ENCODE measurements around the gene TMEM207. TPM values are rescaled to one million over a fixed set of nuclear protein-coding genes. Genes with fewer than 3 reads are reported as not detected.

Gene TMEM207
- polyA plus RNA-seq, 1 experiment, result not detected

DNA sequence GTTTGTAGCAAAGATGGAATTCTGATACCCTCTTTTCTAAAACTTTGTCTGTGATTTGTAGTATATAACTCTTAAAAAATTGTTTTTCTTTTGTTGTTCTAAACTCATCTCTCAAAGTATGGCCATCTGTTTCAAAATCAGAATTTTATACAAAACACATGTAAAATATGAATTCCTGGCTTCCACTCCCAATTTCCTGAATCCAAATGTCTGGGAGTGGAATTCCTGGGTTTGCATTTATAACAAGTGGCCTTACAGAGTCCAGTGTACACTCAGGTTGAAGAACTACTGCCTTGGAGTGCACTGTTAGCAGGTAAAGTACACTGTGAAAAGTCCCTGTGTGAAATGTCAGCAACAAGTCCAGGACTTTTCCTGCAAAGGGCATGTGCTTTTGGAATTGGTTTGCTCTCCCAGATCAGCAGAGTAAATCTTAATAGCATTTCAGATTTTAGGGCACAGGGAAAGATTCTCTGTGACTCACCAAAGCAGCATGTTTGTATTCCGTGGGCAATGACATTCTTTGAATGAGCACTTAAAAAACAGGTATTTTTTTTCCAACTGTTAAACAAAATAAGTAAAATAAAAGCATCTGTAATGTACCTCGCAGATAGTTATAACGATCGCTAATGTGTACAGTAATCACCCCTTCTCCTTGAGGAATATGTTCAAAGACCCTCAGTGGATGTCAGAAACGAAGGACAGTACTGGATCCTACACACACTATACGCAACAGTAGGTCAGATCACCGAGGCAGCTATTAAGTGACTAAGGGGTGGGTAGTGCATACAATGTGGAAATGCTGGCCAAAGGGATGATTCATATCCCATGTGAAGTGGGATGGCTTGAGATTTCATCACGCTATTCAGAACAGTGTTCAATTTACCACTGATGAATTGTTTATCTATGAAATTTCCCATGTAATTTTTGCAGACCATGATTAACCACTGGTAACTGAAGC, 63.7 kb downstream of the TMEM207 start:
- TF ChIP-seq, protein P1, sequence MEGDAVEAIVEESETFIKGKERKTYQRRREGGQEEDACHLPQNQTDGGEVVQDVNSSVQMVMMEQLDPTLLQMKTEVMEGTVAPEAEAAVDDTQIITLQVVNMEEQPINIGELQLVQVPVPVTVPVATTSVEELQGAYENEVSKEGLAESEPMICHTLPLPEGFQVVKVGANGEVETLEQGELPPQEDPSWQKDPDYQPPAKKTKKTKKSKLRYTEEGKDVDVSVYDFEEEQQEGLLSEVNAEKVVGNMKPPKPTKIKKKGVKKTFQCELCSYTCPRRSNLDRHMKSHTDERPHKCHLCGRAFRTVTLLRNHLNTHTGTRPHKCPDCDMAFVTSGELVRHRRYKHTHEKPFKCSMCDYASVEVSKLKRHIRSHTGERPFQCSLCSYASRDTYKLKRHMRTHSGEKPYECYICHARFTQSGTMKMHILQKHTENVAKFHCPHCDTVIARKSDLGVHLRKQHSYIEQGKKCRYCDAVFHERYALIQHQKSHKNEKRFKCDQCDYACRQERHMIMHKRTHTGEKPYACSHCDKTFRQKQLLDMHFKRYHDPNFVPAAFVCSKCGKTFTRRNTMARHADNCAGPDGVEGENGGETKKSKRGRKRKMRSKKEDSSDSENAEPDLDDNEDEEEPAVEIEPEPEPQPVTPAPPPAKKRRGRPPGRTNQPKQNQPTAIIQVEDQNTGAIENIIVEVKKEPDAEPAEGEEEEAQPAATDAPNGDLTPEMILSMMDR (IDR thresholded peaks at IDR 0.05; ENCODE audit: low read depth, low read length), result no peak
- peak overlapping the region; percentile 84 for H3K27ac ChIP-seq (ENCODE audit: low read depth, low read length)
- ChIA-PET POLR2A (no interaction called here), CTCF (interaction anchor here (1.2 to 2.8 kb wide), 2 partner anchors 64 to 425 kb away, joined by 10 to 12 read pairs; partner anchors contain the start of gene CLDN1)
- H3K27me3 ChIP-seq (ENCODE audit: control insufficient read depth, insufficient read depth, low read length), result no peaks in the 10 kb centered on the region
- no peaks in the 10 kb centered on the region for H3K9me3 ChIP-seq (ENCODE audit: control insufficient read depth, insufficient read depth, low read length)
- H3K4me3 ChIP-seq (ENCODE audit: low read depth, low read length), result peak overlapping the region; percentile 12; the same call in 1 of the 2 replicates
- DNase-seq (ENCODE audit: low read depth, low spot score), result peak; percentile 84

DNA sequence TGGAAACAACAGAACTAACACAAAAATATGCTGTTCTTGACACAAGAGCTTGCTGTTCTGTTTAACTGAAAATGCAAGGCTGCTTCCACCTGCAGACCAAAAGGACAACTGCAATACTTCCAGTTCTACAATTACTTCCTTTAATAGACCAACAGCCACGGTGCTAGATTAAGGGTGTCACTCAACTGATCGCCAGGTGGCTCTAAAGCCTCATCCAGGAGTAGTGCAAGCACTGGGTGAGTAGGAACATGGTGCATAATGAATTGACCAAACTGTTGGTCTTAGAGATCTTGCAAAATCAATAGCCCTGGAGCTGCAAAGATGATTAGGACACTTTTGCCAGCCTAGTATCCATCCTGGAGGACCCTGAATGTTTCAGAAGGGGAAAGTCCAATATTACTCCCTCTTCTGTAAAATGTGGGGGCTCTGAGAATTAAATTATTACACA, 65.4 kb downstream of the TMEM207 start:
- ChIA-PET POLR2A (no interaction called here), CTCF (interaction anchor here (0.5 to 2.8 kb wide), 4 partner anchors 159 to 423 kb away, joined by 3 to 19 read pairs (median 8); no protein-coding TSS in a partner anchor)
- DNase-seq (ENCODE audit: low read depth, low spot score), result no peak
- Histone ChIP-seq H3K27me3 (ENCODE audit: control insufficient read depth, insufficient read depth, low read length) (no peaks in the 10 kb centered on the region), H3K4me3 (ENCODE audit: low read depth, low read length) (no peak overlapping the region), H3K27ac (ENCODE audit: low read depth, low read length) (no peak overlapping the region), H3K9me3 (ENCODE audit: control insufficient read depth, insufficient read depth, low read length) (no peaks in the 10 kb centered on the region)
- TF ChIP-seq, protein P1 (IDR thresholded peaks at IDR 0.05; ENCODE audit: low read depth, low read length), result peak; percentile 66

DNA sequence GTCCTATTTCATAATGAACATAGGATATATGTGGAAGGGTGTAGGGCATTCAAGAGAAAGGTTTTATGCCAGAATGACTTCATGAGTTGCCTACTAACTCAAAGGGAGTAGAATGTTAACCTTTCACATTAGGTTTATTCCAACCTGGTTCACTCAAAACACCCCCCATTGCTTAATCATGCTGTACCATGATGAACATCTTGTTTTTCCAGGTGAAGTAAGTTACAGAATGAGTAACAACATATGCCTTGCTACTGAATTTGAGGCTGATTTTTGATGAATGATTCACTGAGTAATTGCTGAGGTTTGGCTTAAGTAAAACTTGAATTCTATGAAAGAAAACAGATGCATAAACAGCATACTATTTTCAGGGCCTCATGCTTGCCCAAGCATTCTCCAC, 67.6 kb downstream of the TMEM207 start:
- TF ChIP-seq, protein P1 (IDR thresholded peaks at IDR 0.05; ENCODE audit: low read depth, low read length), result no peak
- no peak for DNase-seq (ENCODE audit: low read depth, low spot score)
- ChIA-PET CTCF (no interaction called here), POLR2A (no interaction called here)
- H3K9me3 ChIP-seq (ENCODE audit: control insufficient read depth, insufficient read depth, low read length), result no peaks in the 10 kb centered on the region
- H3K27ac ChIP-seq (ENCODE audit: low read depth, low read length), result no peak overlapping the region
- no peak overlapping the region for H3K4me3 ChIP-seq (ENCODE audit: low read depth, low read length)
- no peaks in the 10 kb centered on the region for H3K27me3 ChIP-seq (ENCODE audit: control insufficient read depth, insufficient read depth, low read length)

DNA sequence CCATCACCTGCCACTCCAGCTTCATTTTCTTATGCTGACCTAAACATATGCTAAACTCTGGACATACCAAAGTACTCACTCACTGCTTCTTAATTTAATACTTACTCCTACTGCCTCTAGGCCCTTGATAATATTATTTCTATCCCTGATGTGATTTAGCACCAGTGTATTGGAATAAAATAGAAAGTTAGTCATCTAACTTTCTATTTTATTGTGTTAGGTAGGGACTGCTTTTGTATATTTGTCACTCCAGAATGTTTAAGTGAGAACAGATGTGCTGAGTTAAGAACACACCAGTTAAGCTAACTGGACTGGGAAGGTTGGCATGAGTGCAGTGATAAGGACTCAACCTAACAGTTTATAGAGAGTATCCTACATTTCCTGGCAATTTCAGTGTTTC, 68.3 kb downstream of the TMEM207 start:
- no peaks in the 10 kb centered on the region for H3K27me3 ChIP-seq (ENCODE audit: control insufficient read depth, insufficient read depth, low read length)
- TF ChIP-seq, protein P1 (IDR thresholded peaks at IDR 0.05; ENCODE audit: low read depth, low read length), result no peak
- ChIA-PET POLR2A (no interaction called here), CTCF (interaction anchor here (1.1 kb wide), 1 partner anchor 43 kb away, joined by 4 read pairs; no protein-coding TSS in a partner anchor)
- no peak for DNase-seq (ENCODE audit: low read depth, low spot score)
- no peak overlapping the region for H3K27ac ChIP-seq (ENCODE audit: low read depth, low read length)
- no peaks in the 10 kb centered on the region for H3K9me3 ChIP-seq (ENCODE audit: control insufficient read depth, insufficient read depth, low read length)
- H3K4me3 ChIP-seq (ENCODE audit: low read depth, low read length), result no peak overlapping the region

DNA sequence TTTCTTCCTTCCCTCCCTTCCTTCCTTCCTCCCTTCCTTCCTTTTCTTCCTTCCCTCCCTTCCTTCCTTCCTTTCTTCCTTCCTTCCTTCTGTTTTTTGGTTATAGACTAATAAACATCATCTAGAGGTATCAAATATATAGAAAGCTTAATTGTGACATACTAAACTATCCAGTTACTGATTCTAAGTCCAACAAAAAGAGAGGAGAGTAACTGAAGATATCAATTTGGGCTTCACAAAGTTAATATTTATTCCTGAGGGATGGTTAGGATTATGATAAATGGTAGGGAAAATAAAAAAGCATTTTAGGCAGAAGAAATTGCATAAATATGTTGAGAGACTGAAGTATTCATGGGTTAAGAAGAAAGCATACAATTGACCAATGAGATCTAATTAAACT, 69.5 kb downstream of the TMEM207 start:
- no peak overlapping the region for H3K4me3 ChIP-seq (ENCODE audit: low read depth, low read length)
- no peak overlapping the region for H3K27ac ChIP-seq (ENCODE audit: low read depth, low read length)
- no peaks in the 10 kb centered on the region for H3K9me3 ChIP-seq (ENCODE audit: control insufficient read depth, insufficient read depth, low read length)
- no peaks in the 10 kb centered on the region for H3K27me3 ChIP-seq (ENCODE audit: control insufficient read depth, insufficient read depth, low read length)
- POLR2A ChIA-PET, result no interaction called here
- DNase-seq (ENCODE audit: low read depth, low spot score), result no peak
- TF ChIP-seq, protein P1 (IDR thresholded peaks at IDR 0.05; ENCODE audit: low read depth, low read length), result no peak
- CTCF ChIA-PET, result no interaction called here

Measured in AG04450 (cell line).